ENCODE results near the gene DCAF11.

Gene DCAF11

GRCh38 chr14:24150061-24150460 lies 35.5 kb downstream of the DCAF11 start:
- TF ChIP-seq CTCF (conservative IDR thresholded peaks at IDR 0.05; ENCODE audit: control insufficient read depth, insufficient read depth, low read depth, low read length), result no peak
- no peak for DNase-seq (ENCODE audit: low read depth)
- no peak overlapping the region for H3K4me3 ChIP-seq (ENCODE audit: control insufficient read depth, low read depth, low read length)

GRCh38 chr14:24150567-24150966 lies 36.0 kb downstream of the DCAF11 start:
- no peak overlapping the region for H3K4me3 ChIP-seq (ENCODE audit: control insufficient read depth, low read depth, low read length)
- DNase-seq (ENCODE audit: low read depth), result no peak
- TF ChIP-seq CTCF (conservative IDR thresholded peaks at IDR 0.05; ENCODE audit: control insufficient read depth, insufficient read depth, low read depth, low read length), result no peak

DNA sequence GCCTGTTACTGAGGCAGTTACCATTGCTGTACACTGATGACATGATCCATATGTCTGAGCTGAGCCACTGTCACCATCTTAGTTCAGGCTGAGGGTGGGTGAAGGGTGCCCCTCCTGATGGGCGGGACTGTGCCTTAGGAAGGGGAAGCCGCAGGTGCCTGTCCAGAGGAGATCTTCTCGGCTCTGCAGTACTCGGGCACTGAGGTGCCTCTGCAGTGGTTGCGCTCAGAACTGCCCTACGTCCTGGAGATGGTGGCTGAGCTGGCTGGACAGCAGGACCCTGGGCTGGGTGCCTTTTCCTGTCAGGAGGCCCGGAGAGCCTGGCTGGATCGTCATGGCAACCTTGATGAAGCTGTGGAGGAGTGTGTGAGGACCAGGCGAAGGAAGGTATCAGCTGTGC lies 36.4 kb downstream of the DCAF11 start:
- DNase-seq (ENCODE audit: low read depth), result no peak
- no peak for TF ChIP-seq CTCF (conservative IDR thresholded peaks at IDR 0.05; ENCODE audit: control insufficient read depth, insufficient read depth, low read depth, low read length)

DNA sequence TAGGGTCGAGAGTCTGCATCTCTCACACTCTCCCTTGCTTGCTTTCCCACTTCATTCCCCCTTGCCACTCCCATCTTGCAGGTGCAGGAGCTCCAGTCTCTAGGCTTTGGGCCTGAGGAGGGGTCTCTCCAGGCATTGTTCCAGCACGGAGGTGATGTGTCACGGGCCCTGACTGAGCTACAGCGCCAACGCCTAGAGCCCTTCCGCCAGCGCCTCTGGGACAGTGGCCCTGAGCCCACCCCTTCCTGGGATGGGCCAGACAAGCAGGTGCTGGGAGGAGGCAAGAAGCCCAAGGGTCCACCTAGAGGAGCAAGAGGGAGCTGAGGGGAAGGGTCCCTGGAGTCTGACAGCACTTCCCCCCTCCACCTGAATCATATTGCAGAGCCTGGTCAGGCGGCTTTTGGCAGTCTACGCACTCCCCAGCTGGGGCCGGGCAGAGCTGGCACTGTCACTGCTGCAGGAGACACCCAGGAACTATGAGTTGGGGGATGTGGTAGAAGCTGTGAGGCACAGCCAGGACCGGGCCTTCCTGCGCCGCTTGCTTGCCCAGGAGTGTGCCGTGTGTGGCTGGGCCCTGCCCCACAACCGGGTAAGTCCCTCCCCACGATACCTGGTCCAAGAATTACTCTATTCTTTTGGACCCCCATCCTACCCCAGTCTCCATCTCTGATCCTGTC lies 37.0 kb downstream of the DCAF11 start:
- no peak overlapping the region for H3K4me3 ChIP-seq (ENCODE audit: control insufficient read depth, low read depth, low read length)
- no peak for DNase-seq (ENCODE audit: low read depth)
- no peak for TF ChIP-seq CTCF (conservative IDR thresholded peaks at IDR 0.05; ENCODE audit: control insufficient read depth, insufficient read depth, low read depth, low read length)

More for the DNA sequence above, 36.4 kb downstream of the DCAF11 start:
- H3K4me3 ChIP-seq (ENCODE audit: control insufficient read depth, low read depth, low read length), result no peak overlapping the region

DNA sequence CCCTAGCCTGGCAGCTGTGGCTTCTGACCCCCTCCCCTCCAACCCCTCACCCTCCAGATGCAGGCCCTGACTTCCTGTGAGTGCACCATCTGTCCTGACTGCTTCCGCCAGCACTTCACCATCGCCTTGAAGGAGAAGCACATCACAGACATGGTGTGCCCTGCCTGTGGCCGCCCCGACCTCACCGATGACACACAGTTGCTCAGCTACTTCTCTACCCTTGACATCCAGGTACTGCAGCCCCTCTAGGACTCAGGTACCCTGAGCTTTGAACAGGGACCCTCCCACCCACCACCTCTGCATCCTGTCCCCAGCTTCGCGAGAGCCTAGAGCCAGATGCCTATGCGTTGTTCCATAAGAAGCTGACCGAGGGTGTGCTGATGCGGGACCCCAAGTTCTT lies 40.5 kb downstream of the DCAF11 start:
- no peak overlapping the region for H3K4me3 ChIP-seq (ENCODE audit: control insufficient read depth, low read depth, low read length)
- no peak for DNase-seq (ENCODE audit: low read depth)
- TF ChIP-seq CTCF (conservative IDR thresholded peaks at IDR 0.05; ENCODE audit: control insufficient read depth, insufficient read depth, low read depth, low read length), result no peak

GRCh38 chr14:24156840-24157239 lies 42.3 kb downstream of the DCAF11 start:
- TF ChIP-seq CTCF (conservative IDR thresholded peaks at IDR 0.05; ENCODE audit: control insufficient read depth, insufficient read depth, low read depth, low read length), result no peak
- DNase-seq (ENCODE audit: low read depth), result no peak
- H3K4me3 ChIP-seq (ENCODE audit: control insufficient read depth, low read depth, low read length), result no peak overlapping the region

DNA sequence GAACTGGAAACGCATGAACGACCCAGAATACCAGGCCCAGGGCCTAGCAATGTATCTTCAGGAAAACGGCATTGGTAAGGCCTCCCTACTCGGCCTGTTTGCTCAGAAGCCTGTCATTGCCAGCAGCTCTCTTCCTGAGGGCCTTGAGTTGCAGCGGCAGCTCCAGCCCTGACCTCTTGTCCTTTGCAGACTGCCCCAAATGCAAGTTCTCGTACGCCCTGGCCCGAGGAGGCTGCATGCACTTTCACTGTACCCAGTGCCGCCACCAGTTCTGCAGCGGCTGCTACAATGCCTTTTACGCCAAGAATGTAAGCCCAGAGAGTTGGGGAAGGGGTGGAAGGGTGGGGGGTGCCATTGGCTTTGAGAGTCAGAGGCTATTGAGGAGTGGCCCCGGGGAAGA lies 42.8 kb downstream of the DCAF11 start:
- H3K4me3 ChIP-seq (ENCODE audit: control insufficient read depth, low read depth, low read length), result no peak overlapping the region
- DNase-seq (ENCODE audit: low read depth), result no peak
- TF ChIP-seq CTCF (conservative IDR thresholded peaks at IDR 0.05; ENCODE audit: control insufficient read depth, insufficient read depth, low read depth, low read length), result no peak

All from fibroblast of mammary gland (primary cell).